ENCODE measurements around the gene TADA1.

TADA1 gene

GRCh38 chr1:166811691-166812090 lies 64.4 kb downstream of the TADA1 start:
- in situ Hi-C loops (cut with MboI; ENCODE audit: low pct_unique_long_range_greater_than_20kb, low sequenced_read_pairs, unreplicated experiment), result no loop called here
- DNase-seq (ENCODE audit: low spot score), result no peak
- TF ChIP-seq CTCF (IDR thresholded peaks at IDR 0.05; ENCODE audit: extremely low read depth, insufficient read depth, missing control alignments), result no peak

DNA sequence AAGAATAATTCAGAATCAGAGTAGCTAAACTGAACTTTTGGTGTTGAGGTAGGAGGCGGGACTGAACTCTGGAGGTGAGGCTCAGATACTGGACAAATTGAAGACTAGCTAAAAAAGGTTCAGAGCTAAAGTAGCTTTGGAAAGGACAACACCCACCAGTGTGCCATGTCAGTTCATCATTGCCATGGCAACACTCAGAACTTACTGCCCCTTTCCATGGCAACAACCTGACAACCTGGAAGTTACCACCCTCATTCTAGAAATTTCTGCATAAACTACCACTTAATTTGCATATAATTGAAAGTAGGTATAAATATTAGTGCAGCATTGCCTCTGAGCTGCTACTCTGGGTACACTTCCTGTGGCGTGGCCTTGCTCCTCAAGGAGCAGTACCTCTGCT lies 67.1 kb downstream of the TADA1 start:
- no peak for TF ChIP-seq CTCF (IDR thresholded peaks at IDR 0.05; ENCODE audit: extremely low read depth, insufficient read depth, missing control alignments)
- in situ Hi-C loops (cut with MboI; ENCODE audit: low pct_unique_long_range_greater_than_20kb, low sequenced_read_pairs, unreplicated experiment), result no loop called here
- DNase-seq (ENCODE audit: low spot score), result no peak

Data from GM13977 (cell line).